Tibial nerve (tissue), 4 donors: ENCODE measurements around the gene ZMYND8.

Experiments used
- CTCF ChIP-seq, 5 experiments: fragments of 200-600 bp in 3 of 5; fragments of 450-650 bp in 2 of 5; sonication (generic) in 3 of 5; IDR thresholded peaks; one replicate each; pipeline ENCODE4 v1.5.1; 2016 to 2019; ENCODE audit warnings: antibody characterized with exemption in 5 of 5, mild to moderate bottlenecking in 3 of 5, moderate library complexity in 2 of 5
- EP300 ChIP-seq, 2 donors: sonication (generic); formaldehyde crosslinking; IDR thresholded peaks; one replicate each; pipeline ENCODE4 v1.6.1; 2017; ENCODE audit warnings: antibody characterized with exemption in 2 of 2, mild to moderate bottlenecking in 1 of 2
- POLR2A ChIP-seq, 2 donors: fragments of 450-650 bp; IDR thresholded peaks; one replicate each; pipeline ENCODE4 v1.6.1; 2017; ENCODE audit warnings: antibody characterized with exemption in 2 of 2, mild to moderate bottlenecking in 2 of 2, moderate library complexity in 2 of 2

GRCh38 chr20:47239719-47240067 lies 116.8 kb downstream of the ZMYND8 start:
- TF ChIP-seq CTCF (IDR thresholded peaks at IDR 0.05) (no peak), POLR2A (IDR thresholded peaks at IDR 0.05) (no peak), EP300 (IDR thresholded peaks at IDR 0.05) (no peak)
